Vagina (tissue), 2 donors: ENCODE results near the gene CAPRIN1. TPM values are rescaled to one million over a fixed set of nuclear protein-coding genes. Genes with fewer than 3 reads are reported as not detected.

Experiments used
- DNase-seq, 2 donors: peaks; one replicate each; pipeline ENCODE4 v3.0.0-alpha.2; 2017; ENCODE audit errors: extremely low spot score in 2 of 2
- H3K27ac ChIP-seq: fragments of 200-600 bp; sonication (generic); one replicate; pipeline ENCODE4 v1.5.1; 2019
- H3K27me3 ChIP-seq: fragments of 200-600 bp; sonication (generic); one replicate; pipeline ENCODE4 v1.5.1; 2019
- H3K36me3 ChIP-seq, 2 donors: fragments of 200-600 bp; sonication (generic); one replicate each; pipeline ENCODE4 v1.5.1; 2017 to 2019
- H3K4me1 ChIP-seq: fragments of 200-600 bp; sonication (generic); one replicate; pipeline ENCODE4 v1.5.1; 2019
- H3K4me3 ChIP-seq, 2 donors: fragments of 200-600 bp; sonication (generic); 1 replicate in 1 of 2; 2 replicates in 1 of 2; pipeline ENCODE4 v1.5.1; 2016 to 2019
- H3K9me3 ChIP-seq: fragments of 200-600 bp; sonication (generic); one replicate; pipeline ENCODE4 v1.5.1; 2019
- POLR2A ChIP-seq, 2 donors: fragments of 450-650 bp; IDR thresholded peaks; one replicate each; pipeline ENCODE4 v1.6.1; 2017; ENCODE audit warnings: antibody characterized with exemption in 2 of 2, mild to moderate bottlenecking in 2 of 2, moderate library complexity in 2 of 2
- POLR2AphosphoS5 ChIP-seq, 2 donors: sonication (generic); formaldehyde crosslinking; IDR thresholded peaks; one replicate each; pipeline ENCODE4 v1.9.0; 2017; ENCODE audit warnings: antibody characterized with exemption in 2 of 2, mild to moderate bottlenecking in 2 of 2, low read depth in 1 of 2; ENCODE audit not compliant: insufficient read depth in 1 of 2
- intact Hi-C: fragments of 100-400 bp; cut with DNase I; formaldehyde crosslinking; loops from one replicate; pipeline ENCODE4 v1.15.1; 2023
- total RNA-seq: library from RNA; depleted of rRNA; stranded (reverse); fragments of >200 nt; gene quantifications from one replicate; pipeline ENCODE4 v1.2.3, GENCODE V29; 2016
- TF ChIP-seq, protein P1 (sequence below), 3 experiments: fragments of 450-650 bp in 2 of 3; fragments of 200-600 bp in 1 of 3; sonication (generic) in 1 of 3; IDR thresholded peaks; one replicate each; pipeline ENCODE4 v1.5.1; 2017 to 2019; ENCODE audit warnings: antibody characterized with exemption in 3 of 3, mild to moderate bottlenecking in 2 of 3, moderate library complexity in 2 of 3

The CAPRIN1 gene
- total RNA-seq, 1 donor from 2014 or later = 123 TPM

DNA sequence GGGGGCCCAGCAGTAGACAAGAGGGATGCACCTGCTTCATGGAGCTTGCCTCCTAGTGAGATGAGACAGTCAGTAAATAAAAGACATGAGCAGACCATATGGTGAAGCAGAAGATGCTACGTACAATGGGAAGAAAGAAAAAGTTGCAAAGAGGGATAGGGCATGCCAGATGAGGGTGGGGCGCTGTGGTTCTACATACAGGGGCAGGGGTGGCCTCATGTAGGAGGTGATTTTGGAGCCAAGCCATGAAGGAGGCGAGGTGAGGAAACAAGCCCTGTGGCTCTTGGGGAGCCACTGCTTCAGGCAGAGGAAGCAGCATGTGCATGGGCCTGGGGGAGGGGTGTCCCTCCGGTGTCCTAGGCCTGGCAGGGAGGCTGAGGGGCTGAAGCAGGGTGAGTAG lies 69.1 kb downstream of the CAPRIN1 start:
- intact Hi-C loops = no loop called here

DNA sequence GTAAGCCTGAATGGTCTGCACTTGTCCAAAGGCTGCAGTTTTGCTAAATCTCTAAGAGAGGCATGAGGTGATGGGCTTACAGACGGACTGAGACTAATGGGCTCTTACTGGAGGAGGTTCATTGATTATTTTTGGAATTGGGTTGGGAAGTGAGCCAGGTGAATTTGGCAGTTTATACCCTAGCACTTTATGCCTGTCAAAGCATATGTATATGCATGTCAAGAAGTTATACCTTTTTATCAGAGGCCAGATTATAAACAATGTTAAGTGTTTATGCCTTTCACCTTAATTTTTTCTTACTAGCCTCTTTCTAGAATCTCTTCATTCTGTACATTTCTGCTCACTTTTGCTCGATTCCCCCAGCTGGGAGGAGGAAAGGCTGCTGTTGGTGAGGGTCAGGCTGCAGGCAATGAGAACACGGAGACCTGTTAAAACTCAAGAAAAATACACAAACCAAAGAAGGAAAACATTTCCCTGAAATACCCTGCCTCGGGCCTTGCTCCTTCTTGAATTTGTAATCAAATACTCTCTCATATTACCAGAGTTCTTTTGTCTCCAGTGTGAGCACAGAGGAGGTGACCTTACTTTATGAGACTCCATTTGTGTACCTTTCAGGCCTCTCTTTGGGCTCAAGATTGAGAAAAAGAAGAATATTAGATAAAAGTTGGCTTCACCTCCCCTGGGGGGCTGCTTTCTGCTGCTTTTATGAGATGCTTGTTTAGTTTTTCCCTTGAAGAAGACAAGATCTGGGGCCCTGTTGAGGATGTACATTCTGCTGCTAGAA lies 73.5 kb downstream of the CAPRIN1 start:
- Histone ChIP-seq H3K4me3 (no peak overlapping the region), H3K27me3 (no peaks in the 10 kb centered on the region), H3K36me3 (peaks cover 0 to 68% of the 10 kb centered on the region in 2 donors), H3K4me1 (no peaks in the 10 kb centered on the region), H3K9me3 (no peaks in the 10 kb centered on the region), H3K27ac (no peak overlapping the region)
- DNase-seq = peak in 1 of 2 donors; percentile 37
- no peak for TF ChIP-seq POLR2AphosphoS5 (IDR thresholded peaks at IDR 0.05; ENCODE audit: insufficient read depth in 1 of 2, low read depth in 1 of 2)
- TF ChIP-seq, protein P1, sequence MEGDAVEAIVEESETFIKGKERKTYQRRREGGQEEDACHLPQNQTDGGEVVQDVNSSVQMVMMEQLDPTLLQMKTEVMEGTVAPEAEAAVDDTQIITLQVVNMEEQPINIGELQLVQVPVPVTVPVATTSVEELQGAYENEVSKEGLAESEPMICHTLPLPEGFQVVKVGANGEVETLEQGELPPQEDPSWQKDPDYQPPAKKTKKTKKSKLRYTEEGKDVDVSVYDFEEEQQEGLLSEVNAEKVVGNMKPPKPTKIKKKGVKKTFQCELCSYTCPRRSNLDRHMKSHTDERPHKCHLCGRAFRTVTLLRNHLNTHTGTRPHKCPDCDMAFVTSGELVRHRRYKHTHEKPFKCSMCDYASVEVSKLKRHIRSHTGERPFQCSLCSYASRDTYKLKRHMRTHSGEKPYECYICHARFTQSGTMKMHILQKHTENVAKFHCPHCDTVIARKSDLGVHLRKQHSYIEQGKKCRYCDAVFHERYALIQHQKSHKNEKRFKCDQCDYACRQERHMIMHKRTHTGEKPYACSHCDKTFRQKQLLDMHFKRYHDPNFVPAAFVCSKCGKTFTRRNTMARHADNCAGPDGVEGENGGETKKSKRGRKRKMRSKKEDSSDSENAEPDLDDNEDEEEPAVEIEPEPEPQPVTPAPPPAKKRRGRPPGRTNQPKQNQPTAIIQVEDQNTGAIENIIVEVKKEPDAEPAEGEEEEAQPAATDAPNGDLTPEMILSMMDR (IDR thresholded peaks at IDR 0.05) = no peak
- no peak for TF ChIP-seq POLR2A (IDR thresholded peaks at IDR 0.05)
- intact Hi-C loops = no loop called here

More for the DNA sequence above, 69.1 kb downstream of the CAPRIN1 start:
- DNase-seq = no peak
- H3K27ac ChIP-seq = no peak overlapping the region
- H3K4me3 ChIP-seq = no peak overlapping the region
- TF ChIP-seq POLR2A (IDR thresholded peaks at IDR 0.05) (no peak), POLR2AphosphoS5 (IDR thresholded peaks at IDR 0.05; ENCODE audit: insufficient read depth in 1 of 2, low read depth in 1 of 2) (no peak)
- TF ChIP-seq, protein P1 (IDR thresholded peaks at IDR 0.05) = no peak
- H3K9me3 ChIP-seq = no peaks in the 10 kb centered on the region
- H3K4me1 ChIP-seq = no peaks in the 10 kb centered on the region
- no peaks in the 10 kb centered on the region for H3K27me3 ChIP-seq
- H3K36me3 ChIP-seq = peaks cover 6 to 91% of the 10 kb centered on the region in 2 donors

DNA sequence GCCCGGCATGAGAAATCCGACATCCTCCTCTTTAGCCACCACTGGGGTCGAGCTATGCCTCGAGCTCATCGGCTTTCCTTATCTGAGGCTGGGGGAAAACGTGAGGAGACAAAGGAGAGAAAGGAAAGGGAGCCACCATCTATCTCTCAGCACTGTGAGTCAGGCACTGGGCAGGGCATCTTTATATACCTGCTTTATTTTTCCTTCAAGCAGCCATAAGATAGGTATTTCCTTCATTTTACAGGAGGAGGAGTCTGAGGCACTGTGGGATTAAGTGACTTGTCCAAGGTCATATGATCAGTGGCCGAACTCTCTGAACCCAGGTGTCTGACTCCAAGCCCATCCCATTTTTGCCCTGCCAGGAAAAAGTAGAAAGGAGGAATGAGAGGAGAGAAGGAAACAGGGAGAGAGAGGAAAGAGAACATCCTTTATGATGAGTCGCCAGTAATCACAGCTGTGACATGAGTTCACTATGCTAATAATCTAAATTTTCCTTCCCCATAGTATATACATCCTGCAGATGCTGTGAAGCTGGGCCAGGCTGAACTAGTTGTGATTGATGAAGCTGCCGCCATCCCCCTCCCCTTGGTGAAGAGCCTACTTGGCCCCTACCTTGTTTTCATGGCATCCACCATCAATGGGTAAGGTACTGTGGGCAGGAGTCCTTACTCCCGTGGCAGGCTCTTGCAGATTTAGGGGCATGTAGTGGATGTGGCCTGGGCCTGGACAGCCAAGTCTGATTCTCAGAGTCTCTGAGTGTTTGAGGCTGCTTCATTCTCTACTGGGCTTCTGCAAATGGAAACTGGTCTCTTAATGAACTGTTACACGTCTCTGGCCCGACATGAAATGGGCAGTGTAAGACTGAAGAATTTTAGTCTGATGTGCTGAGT lies 75.7 kb downstream of the CAPRIN1 start:
- Histone ChIP-seq H3K27me3 (no peaks in the 10 kb centered on the region), H3K27ac (no peak overlapping the region), H3K36me3 (peaks cover 0 to 67% of the 10 kb centered on the region in 2 donors), H3K4me3 (no peak overlapping the region), H3K4me1 (no peaks in the 10 kb centered on the region), H3K9me3 (no peaks in the 10 kb centered on the region)
- intact Hi-C loops = no loop called here
- TF ChIP-seq POLR2A (IDR thresholded peaks at IDR 0.05) = no peak
- TF ChIP-seq, protein P1 (IDR thresholded peaks at IDR 0.05) = no peak
- TF ChIP-seq POLR2AphosphoS5 (IDR thresholded peaks at IDR 0.05; ENCODE audit: insufficient read depth in 1 of 2, low read depth in 1 of 2) = no peak
- no peak for DNase-seq

GRCh38 chr11:34128824-34129223 lies 77.3 kb downstream of the CAPRIN1 start:
- TF ChIP-seq POLR2A (IDR thresholded peaks at IDR 0.05) (no peak), POLR2AphosphoS5 (IDR thresholded peaks at IDR 0.05; ENCODE audit: insufficient read depth in 1 of 2, low read depth in 1 of 2) (no peak)
- TF ChIP-seq, protein P1 (IDR thresholded peaks at IDR 0.05) = no peak
- H3K27me3 ChIP-seq = no peaks in the 10 kb centered on the region
- DNase-seq = no peak
- peaks cover 0 to 67% of the 10 kb centered on the region in 2 donors for H3K36me3 ChIP-seq
- no peak overlapping the region for H3K27ac ChIP-seq
- H3K4me3 ChIP-seq = no peak overlapping the region
- no peaks in the 10 kb centered on the region for H3K9me3 ChIP-seq
- no peaks in the 10 kb centered on the region for H3K4me1 ChIP-seq
- intact Hi-C loops = no loop called here
